GM23338 (cell line): ENCODE measurements around the gene PCSK4. TPM values are rescaled to one million over a fixed set of nuclear protein-coding genes. Genes with fewer than 3 reads are reported as not detected.

ENCODE experiments used
- ATAC-seq: fragments of 200-7000 bp; cut with Tn5 transposase; 3 replicates; pipeline ENCODE4 v1.9.1; 2020
- DNase-seq: peaks from one replicate; pipeline ENCODE4 v3.0.0-alpha.2; 2015; ENCODE audit warnings: low spot score
- H2AFZ ChIP-seq: fragments of 200-600 bp; sonication (generic); 2 replicates; pipeline ENCODE4 v1.8.0; 2016; ENCODE audit warnings: antibody characterized with exemption, mild to moderate bottlenecking, moderate library complexity
- H3F3A ChIP-seq: fragments of 200-600 bp; sonication (generic); replicated peaks from 2 replicates; pipeline ENCODE4 v1.8.0; 2017; ENCODE audit warnings: antibody characterized with exemption, mixed run types, low read depth
- H3K27ac ChIP-seq: fragments of 200-600 bp; sonication (generic); 2 replicates; pipeline ENCODE4 v1.6.1; 2016; ENCODE audit warnings: low read depth
- H3K27me3 ChIP-seq: fragments of 200-600 bp; sonication (generic); 2 replicates; pipeline ENCODE4 v1.8.0; 2016; ENCODE audit warnings: mild to moderate bottlenecking, mixed run types, moderate library complexity; ENCODE audit not compliant: insufficient read depth
- H3K36me3 ChIP-seq: fragments of 200-600 bp; sonication (generic); 2 replicates; pipeline ENCODE4 v1.8.0; 2016; ENCODE audit warnings: mild to moderate bottlenecking; ENCODE audit not compliant: insufficient read depth
- H3K4me1 ChIP-seq: fragments of 200-600 bp; sonication (generic); 2 replicates; pipeline ENCODE4 v1.8.0; 2016; ENCODE audit warnings: mild to moderate bottlenecking, moderate library complexity; ENCODE audit not compliant: insufficient read depth
- H3K4me2 ChIP-seq: fragments of 200-600 bp; sonication (generic); 2 replicates; pipeline ENCODE4 v1.7.1; 2017; ENCODE audit warnings: mixed run types
- H3K4me3 ChIP-seq: fragments of 200-600 bp; sonication (generic); 2 replicates; pipeline ENCODE4 v1.6.1; 2016; ENCODE audit warnings: mixed run types
- H3K79me2 ChIP-seq: fragments of 200-600 bp; sonication (generic); replicated peaks from 2 replicates; pipeline ENCODE4 v1.8.0; 2017; ENCODE audit warnings: mild to moderate bottlenecking; ENCODE audit not compliant: insufficient read depth
- H3K9me2 ChIP-seq: fragments of 200-600 bp; sonication (generic); 2 replicates; pipeline ENCODE4 v1.8.0; 2017; ENCODE audit not compliant: insufficient read depth
- H4K20me1 ChIP-seq: fragments of 200-600 bp; sonication (generic); replicated peaks from 2 replicates; pipeline ENCODE4 v1.8.0; 2017; ENCODE audit warnings: mild to moderate bottlenecking; ENCODE audit not compliant: insufficient read depth
- H3K27ac Mint-ChIP-seq: 2 replicates; pipeline ENCODE4 v1.8.0; 2020; ENCODE audit warnings: inconsistent platforms, mild to moderate bottlenecking, moderate library complexity, mixed read lengths
- H3K27me3 Mint-ChIP-seq: 3 replicates; pipeline ENCODE4 v1.8.0; 2022; ENCODE audit warnings: low read depth, mild to moderate bottlenecking, moderate library complexity, mixed read lengths, inconsistent platforms; ENCODE audit not compliant: insufficient read depth, poor library complexity
- H3K36me3 Mint-ChIP-seq: 3 replicates; pipeline ENCODE4 v1.8.0; 2021; ENCODE audit warnings: low read depth, mild to moderate bottlenecking, inconsistent platforms, moderate library complexity, mixed read lengths
- H3K4me1 Mint-ChIP-seq: 3 replicates; pipeline ENCODE4 v1.8.0; 2020; ENCODE audit warnings: mild to moderate bottlenecking, inconsistent platforms, mixed read lengths
- H3K4me3 Mint-ChIP-seq: 3 replicates; pipeline ENCODE4 v1.8.0; 2021; ENCODE audit warnings: moderate library complexity, mild to moderate bottlenecking, inconsistent platforms, mixed read lengths
- H3K9me3 Mint-ChIP-seq: 3 replicates; pipeline ENCODE4 v1.8.0; 2020; ENCODE audit warnings: moderate library complexity, mild to moderate bottlenecking, inconsistent platforms, mixed read lengths
- CREB1 ChIP-seq: fragments of 250-450 bp; sonication (Bioruptor Pico); IDR thresholded peaks from 2 replicates; pipeline ENCODE4 v1.5.0; 2020; ENCODE audit warnings: low read depth, mild to moderate bottlenecking, moderate library complexity
- EZH2 ChIP-seq: fragments of 200-600 bp; sonication (generic); IDR thresholded peaks from one replicate; pipeline ENCODE4 v1.8.0; 2017; ENCODE audit warnings: antibody characterized with exemption, mild to moderate bottlenecking, low read depth; ENCODE audit not compliant: unreplicated experiment
- EZH2phosphoT487 ChIP-seq: fragments of 200-600 bp; sonication (generic); IDR thresholded peaks from one replicate; pipeline ENCODE4 v1.8.1; 2018; ENCODE audit warnings: antibody characterized with exemption; ENCODE audit not compliant: unreplicated experiment
- JUNB ChIP-seq: IDR thresholded peaks from one replicate; pipeline ENCODE4 v1.6.1; 2016; ENCODE audit warnings: antibody characterized with exemption; ENCODE audit not compliant: unreplicated experiment
- NANOG ChIP-seq: IDR thresholded peaks from 2 replicates; pipeline ENCODE4 v1.6.1; 2016; ENCODE audit warnings: antibody characterized with exemption, borderline replicate concordance
- POLR2AphosphoS5 ChIP-seq: IDR thresholded peaks from 2 replicates; pipeline ENCODE4 v1.6.1; 2016; ENCODE audit warnings: antibody characterized with exemption, low read depth
- STAT1 ChIP-seq: IDR thresholded peaks from one replicate; pipeline ENCODE4 v1.6.1; 2016; ENCODE audit warnings: antibody characterized with exemption; ENCODE audit not compliant: unreplicated experiment
- ZNF114 ChIP-seq: fragments of 250-450 bp; sonication (Bioruptor Pico); IDR thresholded peaks from 2 replicates; pipeline ENCODE4 v1.5.0; 2020; ENCODE audit warnings: mild to moderate bottlenecking, moderate library complexity
- ZNF331 ChIP-seq: fragments of 250-450 bp; sonication (Bioruptor Pico); IDR thresholded peaks from 2 replicates; pipeline ENCODE4 v1.5.0; 2020; ENCODE audit warnings: low read depth, mild to moderate bottlenecking, moderate library complexity
- polyA plus RNA-seq: library from polyadenylated mRNA; unstranded; fragments of >200 nt; fragmentation: Nextera tagmentation; extraction: Ambion mirVana; gene quantifications from 2 replicates; pipeline ENCODE4 v1.2.1, GENCODE V29; 2016
- total RNA-seq: library from RNA; depleted of rRNA; stranded (reverse); fragments of >200 nt; shearing (Covaris generic); gene quantifications from 2 replicates; pipeline ENCODE4 v1.2.3, GENCODE V29; 2014
- TF ChIP-seq, protein P1 (sequence below): IDR thresholded peaks from 2 replicates; pipeline ENCODE4 v1.6.1; 2016; ENCODE audit warnings: antibody characterized with exemption
- TF ChIP-seq, protein P2 (sequence below): fragments of 250-450 bp; sonication (Bioruptor Pico); IDR thresholded peaks from 2 replicates; pipeline ENCODE4 v1.5.0; 2020; ENCODE audit warnings: mild to moderate bottlenecking, moderate library complexity
- TF ChIP-seq, protein P3 (sequence below), 2 experiments: fragments of 200-600 bp in 1 of 2; sonication (generic) in 1 of 2; conservative IDR thresholded peaks; 2 replicates each; pipeline versions ENCODE4 v1.5.1 to v1.6.1; 2016 to 2017; ENCODE audit warnings: antibody characterized with exemption in 2 of 2, low read depth in 2 of 2, mild to moderate bottlenecking in 2 of 2, moderate library complexity in 1 of 2
- TF ChIP-seq, protein P4 (sequence below): IDR thresholded peaks from one replicate; pipeline ENCODE4 v1.6.1; 2018; ENCODE audit warnings: antibody characterized with exemption; ENCODE audit not compliant: unreplicated experiment

PCSK4 gene
- total and polyA plus RNA-seq, 2 experiments from 2014 or later, result 3.8 to 15.1 TPM

DNA sequence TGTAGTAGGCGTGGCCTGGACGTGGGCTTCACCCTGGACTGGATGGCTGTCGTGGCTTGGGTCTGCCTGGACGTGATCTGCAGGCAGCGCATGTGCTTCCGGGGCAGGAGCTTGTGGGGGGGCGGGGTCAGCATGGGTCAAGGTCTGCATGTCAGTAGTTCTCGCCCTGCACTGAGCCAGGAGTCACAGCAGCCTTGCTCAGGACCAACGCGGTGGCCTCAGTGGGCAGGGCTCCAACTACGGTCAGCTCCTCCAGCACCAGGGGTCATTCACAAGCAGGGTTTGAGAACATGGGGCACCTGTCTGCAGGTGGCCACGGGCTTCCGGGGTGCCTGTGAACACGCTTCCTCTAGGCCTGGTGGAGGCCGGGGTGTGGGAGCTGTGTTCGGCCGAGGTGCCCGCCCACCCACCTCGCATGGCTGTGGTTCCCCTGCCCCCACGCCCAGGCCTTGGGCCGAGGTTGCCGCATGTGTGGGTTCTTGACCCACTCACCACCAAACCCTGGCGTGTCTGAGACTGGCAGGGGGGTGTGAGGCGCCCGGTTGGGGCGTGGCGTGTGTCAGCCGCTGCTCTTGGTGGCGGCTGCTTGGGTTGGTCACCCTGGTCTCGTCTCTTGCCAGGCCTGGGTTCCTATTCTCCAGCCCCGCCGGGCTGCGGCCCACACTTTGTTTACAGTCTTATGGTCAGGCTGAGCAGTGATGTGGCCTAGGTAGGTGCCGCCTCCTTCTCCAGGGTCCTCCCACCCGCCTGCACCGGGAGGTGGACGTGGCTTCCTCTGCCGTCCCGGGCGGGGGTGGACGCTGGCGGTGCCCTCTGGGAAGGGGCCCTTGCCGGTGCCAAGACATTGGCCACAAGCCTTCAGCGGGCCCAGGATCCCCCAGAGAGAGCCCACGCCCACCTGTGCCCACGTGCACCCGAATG lies 56.8 kb downstream of the PCSK4 start:
- no peak overlapping the region for H2AFZ ChIP-seq
- no peak overlapping the region for H3K27ac ChIP-seq
- H3K4me2 ChIP-seq, result no peak overlapping the region
- peaks cover 15% of the 10 kb centered on the region for H3K36me3 ChIP-seq
- peaks cover 41% of the 10 kb centered on the region for H3F3A ChIP-seq
- TF ChIP-seq ZNF114 (CRISPR knock-in tag), result no peak
- no peak for TF ChIP-seq POLR2AphosphoS5
- no peak for TF ChIP-seq CREB1
- TF ChIP-seq NANOG, result no peak
- TF ChIP-seq, protein P1, sequence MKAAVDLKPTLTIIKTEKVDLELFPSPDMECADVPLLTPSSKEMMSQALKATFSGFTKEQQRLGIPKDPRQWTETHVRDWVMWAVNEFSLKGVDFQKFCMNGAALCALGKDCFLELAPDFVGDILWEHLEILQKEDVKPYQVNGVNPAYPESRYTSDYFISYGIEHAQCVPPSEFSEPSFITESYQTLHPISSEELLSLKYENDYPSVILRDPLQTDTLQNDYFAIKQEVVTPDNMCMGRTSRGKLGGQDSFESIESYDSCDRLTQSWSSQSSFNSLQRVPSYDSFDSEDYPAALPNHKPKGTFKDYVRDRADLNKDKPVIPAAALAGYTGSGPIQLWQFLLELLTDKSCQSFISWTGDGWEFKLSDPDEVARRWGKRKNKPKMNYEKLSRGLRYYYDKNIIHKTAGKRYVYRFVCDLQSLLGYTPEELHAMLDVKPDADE, result no peak
- TF ChIP-seq, protein P2, sequence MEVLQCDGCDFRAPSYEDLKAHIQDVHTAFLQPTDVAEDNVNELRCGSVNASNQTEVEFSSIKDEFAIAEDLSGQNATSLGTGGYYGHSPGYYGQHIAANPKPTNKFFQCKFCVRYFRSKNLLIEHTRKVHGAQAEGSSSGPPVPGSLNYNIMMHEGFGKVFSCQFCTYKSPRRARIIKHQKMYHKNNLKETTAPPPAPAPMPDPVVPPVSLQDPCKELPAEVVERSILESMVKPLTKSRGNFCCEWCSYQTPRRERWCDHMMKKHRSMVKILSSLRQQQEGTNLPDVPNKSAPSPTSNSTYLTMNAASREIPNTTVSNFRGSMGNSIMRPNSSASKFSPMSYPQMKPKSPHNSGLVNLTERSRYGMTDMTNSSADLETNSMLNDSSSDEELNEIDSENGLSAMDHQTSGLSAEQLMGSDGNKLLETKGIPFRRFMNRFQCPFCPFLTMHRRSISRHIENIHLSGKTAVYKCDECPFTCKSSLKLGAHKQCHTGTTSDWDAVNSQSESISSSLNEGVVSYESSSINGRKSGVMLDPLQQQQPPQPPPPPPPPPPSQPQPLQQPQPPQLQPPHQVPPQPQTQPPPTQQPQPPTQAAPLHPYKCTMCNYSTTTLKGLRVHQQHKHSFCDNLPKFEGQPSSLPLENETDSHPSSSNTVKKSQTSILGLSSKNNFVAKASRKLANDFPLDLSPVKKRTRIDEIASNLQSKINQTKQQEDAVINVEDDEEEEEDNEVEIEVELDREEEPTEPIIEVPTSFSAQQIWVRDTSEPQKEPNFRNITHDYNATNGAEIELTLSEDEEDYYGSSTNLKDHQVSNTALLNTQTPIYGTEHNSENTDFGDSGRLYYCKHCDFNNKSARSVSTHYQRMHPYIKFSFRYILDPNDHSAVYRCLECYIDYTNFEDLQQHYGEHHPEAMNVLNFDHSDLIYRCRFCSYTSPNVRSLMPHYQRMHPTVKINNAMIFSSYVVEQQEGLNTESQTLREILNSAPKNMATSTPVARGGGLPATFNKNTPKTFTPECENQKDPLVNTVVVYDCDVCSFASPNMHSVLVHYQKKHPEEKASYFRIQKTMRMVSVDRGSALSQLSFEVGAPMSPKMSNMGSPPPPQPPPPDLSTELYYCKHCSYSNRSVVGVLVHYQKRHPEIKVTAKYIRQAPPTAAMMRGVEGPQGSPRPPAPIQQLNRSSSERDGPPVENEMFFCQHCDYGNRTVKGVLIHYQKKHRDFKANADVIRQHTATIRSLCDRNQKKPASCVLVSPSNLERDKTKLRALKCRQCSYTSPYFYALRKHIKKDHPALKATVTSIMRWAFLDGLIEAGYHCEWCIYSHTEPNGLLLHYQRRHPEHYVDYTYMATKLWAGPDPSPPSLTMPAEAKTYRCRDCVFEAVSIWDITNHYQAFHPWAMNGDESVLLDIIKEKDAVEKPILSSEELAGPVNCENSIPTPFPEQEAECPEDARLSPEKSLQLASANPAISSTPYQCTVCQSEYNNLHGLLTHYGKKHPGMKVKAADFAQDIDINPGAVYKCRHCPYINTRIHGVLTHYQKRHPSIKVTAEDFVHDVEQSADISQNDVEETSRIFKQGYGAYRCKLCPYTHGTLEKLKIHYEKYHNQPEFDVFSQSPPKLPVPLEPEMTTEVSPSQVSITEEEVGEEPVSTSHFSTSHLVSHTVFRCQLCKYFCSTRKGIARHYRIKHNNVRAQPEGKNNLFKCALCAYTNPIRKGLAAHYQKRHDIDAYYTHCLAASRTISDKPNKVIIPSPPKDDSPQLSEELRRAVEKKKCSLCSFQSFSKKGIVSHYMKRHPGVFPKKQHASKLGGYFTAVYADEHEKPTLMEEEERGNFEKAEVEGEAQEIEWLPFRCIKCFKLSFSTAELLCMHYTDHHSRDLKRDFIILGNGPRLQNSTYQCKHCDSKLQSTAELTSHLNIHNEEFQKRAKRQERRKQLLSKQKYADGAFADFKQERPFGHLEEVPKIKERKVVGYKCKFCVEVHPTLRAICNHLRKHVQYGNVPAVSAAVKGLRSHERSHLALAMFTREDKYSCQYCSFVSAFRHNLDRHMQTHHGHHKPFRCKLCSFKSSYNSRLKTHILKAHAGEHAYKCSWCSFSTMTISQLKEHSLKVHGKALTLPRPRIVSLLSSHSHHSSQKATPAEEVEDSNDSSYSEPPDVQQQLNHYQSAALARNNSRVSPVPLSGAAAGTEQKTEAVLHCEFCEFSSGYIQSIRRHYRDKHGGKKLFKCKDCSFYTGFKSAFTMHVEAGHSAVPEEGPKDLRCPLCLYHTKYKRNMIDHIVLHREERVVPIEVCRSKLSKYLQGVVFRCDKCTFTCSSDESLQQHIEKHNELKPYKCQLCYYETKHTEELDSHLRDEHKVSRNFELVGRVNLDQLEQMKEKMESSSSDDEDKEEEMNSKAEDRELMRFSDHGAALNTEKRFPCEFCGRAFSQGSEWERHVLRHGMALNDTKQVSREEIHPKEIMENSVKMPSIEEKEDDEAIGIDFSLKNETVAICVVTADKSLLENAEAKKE (CRISPR knock-in tag), result no peak
- TF ChIP-seq EZH2, result no peak
- no peak for TF ChIP-seq JUNB
- TF ChIP-seq EZH2phosphoT487, result no peak
- TF ChIP-seq ZNF331 (CRISPR knock-in tag), result no peak
- TF ChIP-seq, protein P3, sequence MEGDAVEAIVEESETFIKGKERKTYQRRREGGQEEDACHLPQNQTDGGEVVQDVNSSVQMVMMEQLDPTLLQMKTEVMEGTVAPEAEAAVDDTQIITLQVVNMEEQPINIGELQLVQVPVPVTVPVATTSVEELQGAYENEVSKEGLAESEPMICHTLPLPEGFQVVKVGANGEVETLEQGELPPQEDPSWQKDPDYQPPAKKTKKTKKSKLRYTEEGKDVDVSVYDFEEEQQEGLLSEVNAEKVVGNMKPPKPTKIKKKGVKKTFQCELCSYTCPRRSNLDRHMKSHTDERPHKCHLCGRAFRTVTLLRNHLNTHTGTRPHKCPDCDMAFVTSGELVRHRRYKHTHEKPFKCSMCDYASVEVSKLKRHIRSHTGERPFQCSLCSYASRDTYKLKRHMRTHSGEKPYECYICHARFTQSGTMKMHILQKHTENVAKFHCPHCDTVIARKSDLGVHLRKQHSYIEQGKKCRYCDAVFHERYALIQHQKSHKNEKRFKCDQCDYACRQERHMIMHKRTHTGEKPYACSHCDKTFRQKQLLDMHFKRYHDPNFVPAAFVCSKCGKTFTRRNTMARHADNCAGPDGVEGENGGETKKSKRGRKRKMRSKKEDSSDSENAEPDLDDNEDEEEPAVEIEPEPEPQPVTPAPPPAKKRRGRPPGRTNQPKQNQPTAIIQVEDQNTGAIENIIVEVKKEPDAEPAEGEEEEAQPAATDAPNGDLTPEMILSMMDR (conservative IDR thresholded peaks at IDR 0.05; ENCODE audit: low read depth in 2 of 2), result no peak
- no peak for TF ChIP-seq STAT1
- TF ChIP-seq, protein P4, sequence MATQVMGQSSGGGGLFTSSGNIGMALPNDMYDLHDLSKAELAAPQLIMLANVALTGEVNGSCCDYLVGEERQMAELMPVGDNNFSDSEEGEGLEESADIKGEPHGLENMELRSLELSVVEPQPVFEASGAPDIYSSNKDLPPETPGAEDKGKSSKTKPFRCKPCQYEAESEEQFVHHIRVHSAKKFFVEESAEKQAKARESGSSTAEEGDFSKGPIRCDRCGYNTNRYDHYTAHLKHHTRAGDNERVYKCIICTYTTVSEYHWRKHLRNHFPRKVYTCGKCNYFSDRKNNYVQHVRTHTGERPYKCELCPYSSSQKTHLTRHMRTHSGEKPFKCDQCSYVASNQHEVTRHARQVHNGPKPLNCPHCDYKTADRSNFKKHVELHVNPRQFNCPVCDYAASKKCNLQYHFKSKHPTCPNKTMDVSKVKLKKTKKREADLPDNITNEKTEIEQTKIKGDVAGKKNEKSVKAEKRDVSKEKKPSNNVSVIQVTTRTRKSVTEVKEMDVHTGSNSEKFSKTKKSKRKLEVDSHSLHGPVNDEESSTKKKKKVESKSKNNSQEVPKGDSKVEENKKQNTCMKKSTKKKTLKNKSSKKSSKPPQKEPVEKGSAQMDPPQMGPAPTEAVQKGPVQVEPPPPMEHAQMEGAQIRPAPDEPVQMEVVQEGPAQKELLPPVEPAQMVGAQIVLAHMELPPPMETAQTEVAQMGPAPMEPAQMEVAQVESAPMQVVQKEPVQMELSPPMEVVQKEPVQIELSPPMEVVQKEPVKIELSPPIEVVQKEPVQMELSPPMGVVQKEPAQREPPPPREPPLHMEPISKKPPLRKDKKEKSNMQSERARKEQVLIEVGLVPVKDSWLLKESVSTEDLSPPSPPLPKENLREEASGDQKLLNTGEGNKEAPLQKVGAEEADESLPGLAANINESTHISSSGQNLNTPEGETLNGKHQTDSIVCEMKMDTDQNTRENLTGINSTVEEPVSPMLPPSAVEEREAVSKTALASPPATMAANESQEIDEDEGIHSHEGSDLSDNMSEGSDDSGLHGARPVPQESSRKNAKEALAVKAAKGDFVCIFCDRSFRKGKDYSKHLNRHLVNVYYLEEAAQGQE, result no peak
- no peaks in the 10 kb centered on the region for H3K9me2 ChIP-seq
- peaks cover 12% of the 10 kb centered on the region for H4K20me1 ChIP-seq
- no peak for ATAC-seq
- no peak for DNase-seq
- H3K4me1 ChIP-seq, result no peaks in the 10 kb centered on the region
- Mint-ChIP-seq H3K4me3 (no peak overlapping the region), H3K4me1 (no peaks in the 10 kb centered on the region; the same call in 2 of the 3 replicates), H3K27me3 (peaks cover 23% of the 10 kb centered on the region), H3K9me3 (no peaks in the 10 kb centered on the region; the same call in 2 of the 3 replicates), H3K27ac (no peak overlapping the region), H3K36me3 (peaks cover 43% of the 10 kb centered on the region)
- H3K27me3 ChIP-seq, result no peaks in the 10 kb centered on the region
- H3K79me2 ChIP-seq, result peaks cover 12% of the 10 kb centered on the region
- H3K4me3 ChIP-seq, result no peak overlapping the region
